22Rv1 (cell line): ENCODE results near the gene SART3.

Experiments
- CTCF ChIP-seq: fragments of 450-650 bp; IDR thresholded peaks from 2 replicates; pipeline ENCODE4 v1.5.1; 2017; ENCODE audit warnings: mild to moderate bottlenecking
- ZFX ChIP-seq: fragments of 450-650 bp; IDR thresholded peaks from 2 replicates; pipeline ENCODE4 v1.6.1; 2017; ENCODE audit warnings: antibody characterized with exemption, borderline replicate concordance

GRCh38 chr12:108578264-108578663, 17.3 kb upstream of the SART3 start:
- TF ChIP-seq CTCF (no peak), ZFX (no peak)
